ENCODE measurements around the gene NAXE.

Gene NAXE

DNA sequence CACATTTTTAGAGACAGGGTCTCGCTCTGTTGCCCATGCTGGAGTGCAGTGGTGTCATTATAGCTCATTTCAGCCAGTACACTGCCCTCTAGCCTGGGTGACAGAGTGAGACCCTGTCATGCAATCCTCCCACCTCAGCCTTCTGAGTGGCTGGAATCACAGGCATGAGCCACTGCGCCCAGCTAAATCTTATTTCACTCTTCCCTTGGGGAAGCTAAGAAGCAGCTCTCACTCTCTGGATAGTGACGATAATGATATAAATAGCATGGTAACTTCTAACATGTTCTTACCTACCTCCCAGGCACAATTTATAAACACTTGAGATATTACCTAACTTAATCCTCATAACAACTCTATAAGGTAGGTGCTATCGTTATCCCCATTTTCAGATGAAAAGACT, 44.1 kb upstream of the NAXE start:
- H3K79me2 ChIP-seq (ENCODE audit: insufficient read depth, low read depth), result no peaks in the 10 kb centered on the region
- no peaks in the 10 kb centered on the region for H3K4me1 ChIP-seq (ENCODE audit: low read depth, poor library complexity, severe bottlenecking)
- TF ChIP-seq, protein P1, sequence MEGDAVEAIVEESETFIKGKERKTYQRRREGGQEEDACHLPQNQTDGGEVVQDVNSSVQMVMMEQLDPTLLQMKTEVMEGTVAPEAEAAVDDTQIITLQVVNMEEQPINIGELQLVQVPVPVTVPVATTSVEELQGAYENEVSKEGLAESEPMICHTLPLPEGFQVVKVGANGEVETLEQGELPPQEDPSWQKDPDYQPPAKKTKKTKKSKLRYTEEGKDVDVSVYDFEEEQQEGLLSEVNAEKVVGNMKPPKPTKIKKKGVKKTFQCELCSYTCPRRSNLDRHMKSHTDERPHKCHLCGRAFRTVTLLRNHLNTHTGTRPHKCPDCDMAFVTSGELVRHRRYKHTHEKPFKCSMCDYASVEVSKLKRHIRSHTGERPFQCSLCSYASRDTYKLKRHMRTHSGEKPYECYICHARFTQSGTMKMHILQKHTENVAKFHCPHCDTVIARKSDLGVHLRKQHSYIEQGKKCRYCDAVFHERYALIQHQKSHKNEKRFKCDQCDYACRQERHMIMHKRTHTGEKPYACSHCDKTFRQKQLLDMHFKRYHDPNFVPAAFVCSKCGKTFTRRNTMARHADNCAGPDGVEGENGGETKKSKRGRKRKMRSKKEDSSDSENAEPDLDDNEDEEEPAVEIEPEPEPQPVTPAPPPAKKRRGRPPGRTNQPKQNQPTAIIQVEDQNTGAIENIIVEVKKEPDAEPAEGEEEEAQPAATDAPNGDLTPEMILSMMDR (conservative IDR thresholded peaks at IDR 0.05; ENCODE audit: low read depth, low read length), result no peak
- H3K4me3 ChIP-seq (IDR thresholded peaks at IDR 0.05; ENCODE audit: insufficient read depth, low read depth, low read length), result no peak overlapping the region
- no peak overlapping the region for H3K4me2 ChIP-seq
- no peaks in the 10 kb centered on the region for H4K20me1 ChIP-seq (ENCODE audit: insufficient read depth)
- no peak overlapping the region for H2AFZ ChIP-seq (ENCODE audit: low read depth)
- H3K27ac ChIP-seq, result no peak overlapping the region
- H3K9ac ChIP-seq, result no peak overlapping the region
- H3K27me3 ChIP-seq (ENCODE audit: insufficient read depth, low read depth), result no peaks in the 10 kb centered on the region
- no peaks in the 10 kb centered on the region for H3K36me3 ChIP-seq (ENCODE audit: insufficient read depth)

DNA sequence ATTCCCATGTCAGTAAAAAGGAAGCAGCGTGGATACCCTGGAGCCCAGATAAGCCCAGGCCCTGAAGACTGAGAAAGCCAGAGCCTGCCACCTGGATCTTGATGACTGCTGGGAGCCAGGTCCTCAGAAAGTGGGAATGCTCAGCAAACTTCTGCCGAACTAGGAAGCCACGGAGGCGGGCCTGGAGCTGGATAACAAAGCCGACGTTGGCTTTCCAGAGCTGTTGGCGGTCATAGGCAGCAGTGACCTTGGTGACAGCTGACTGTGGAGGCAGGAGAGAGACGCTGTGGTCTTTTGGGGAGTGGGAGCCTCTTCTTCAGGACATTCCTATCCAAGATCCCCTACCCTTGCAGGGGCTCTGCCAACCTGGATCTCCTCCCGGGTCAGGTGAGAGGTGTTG, 43.6 kb upstream of the NAXE start:
- Histone ChIP-seq H2AFZ (ENCODE audit: low read depth) (no peak overlapping the region), H3K4me1 (ENCODE audit: low read depth, poor library complexity, severe bottlenecking) (no peaks in the 10 kb centered on the region), H3K36me3 (ENCODE audit: insufficient read depth) (no peaks in the 10 kb centered on the region), H3K4me3 (IDR thresholded peaks at IDR 0.05; ENCODE audit: insufficient read depth, low read depth, low read length) (no peak overlapping the region), H4K20me1 (ENCODE audit: insufficient read depth) (no peaks in the 10 kb centered on the region), H3K79me2 (ENCODE audit: insufficient read depth, low read depth) (no peaks in the 10 kb centered on the region), H3K27ac (no peak overlapping the region), H3K4me2 (no peak overlapping the region), H3K27me3 (ENCODE audit: insufficient read depth, low read depth) (no peaks in the 10 kb centered on the region), H3K9ac (no peak overlapping the region)
- TF ChIP-seq, protein P1 (conservative IDR thresholded peaks at IDR 0.05; ENCODE audit: low read depth, low read length), result no peak

DNA sequence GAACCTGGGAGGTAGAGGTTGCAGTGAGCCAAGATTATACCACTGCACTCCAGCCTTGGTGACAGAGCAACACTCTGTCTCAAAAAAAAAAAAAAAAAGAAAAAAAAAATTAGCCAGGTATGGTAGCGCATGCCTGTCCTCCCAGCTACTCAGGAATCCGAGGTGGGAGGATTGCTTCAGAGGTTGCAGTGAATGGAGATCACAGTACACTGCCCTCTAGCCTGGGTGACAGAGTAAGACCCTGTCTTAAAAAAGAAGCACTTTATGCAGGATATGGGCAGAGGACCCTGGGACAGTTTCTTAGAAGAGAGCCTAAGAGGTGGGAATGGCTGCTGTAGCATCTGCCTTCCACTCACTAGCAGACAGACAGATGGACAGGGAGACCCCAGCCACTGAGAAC, 42.2 kb upstream of the NAXE start:
- Histone ChIP-seq H3K4me1 (ENCODE audit: low read depth, poor library complexity, severe bottlenecking) (no peaks in the 10 kb centered on the region), H3K36me3 (ENCODE audit: insufficient read depth) (no peaks in the 10 kb centered on the region), H3K79me2 (ENCODE audit: insufficient read depth, low read depth) (no peaks in the 10 kb centered on the region), H4K20me1 (ENCODE audit: insufficient read depth) (no peaks in the 10 kb centered on the region), H3K27ac (no peak overlapping the region), H3K27me3 (ENCODE audit: insufficient read depth, low read depth) (no peaks in the 10 kb centered on the region), H3K4me3 (IDR thresholded peaks at IDR 0.05; ENCODE audit: insufficient read depth, low read depth, low read length) (no peak overlapping the region), H2AFZ (ENCODE audit: low read depth) (no peak overlapping the region), H3K4me2 (no peak overlapping the region), H3K9ac (no peak overlapping the region)
- TF ChIP-seq, protein P1 (conservative IDR thresholded peaks at IDR 0.05; ENCODE audit: low read depth, low read length), result no peak

DNA sequence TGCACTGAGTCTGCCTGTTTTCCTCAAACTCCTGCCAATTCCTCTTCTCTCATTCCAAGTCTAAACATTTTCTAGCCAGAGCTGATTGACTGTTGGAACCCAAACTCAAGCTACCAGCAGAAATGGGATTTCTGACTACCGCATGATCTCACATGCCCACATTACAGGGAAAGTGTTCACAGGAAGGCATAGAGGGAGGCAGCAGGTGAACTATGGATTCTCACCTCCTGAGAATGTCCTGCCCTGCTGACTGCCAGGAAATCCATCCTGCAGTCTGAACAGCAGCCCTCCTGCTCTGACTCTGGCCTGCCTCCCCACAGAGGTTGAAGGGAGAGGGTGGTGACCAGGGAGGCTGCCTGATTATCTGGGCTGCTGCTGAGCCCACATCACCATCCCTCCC, 41.7 kb upstream of the NAXE start:
- Histone ChIP-seq H2AFZ (ENCODE audit: low read depth) (no peak overlapping the region), H3K9ac (no peak overlapping the region), H3K27ac (no peak overlapping the region), H3K4me2 (no peak overlapping the region), H3K36me3 (ENCODE audit: insufficient read depth) (no peaks in the 10 kb centered on the region), H4K20me1 (ENCODE audit: insufficient read depth) (no peaks in the 10 kb centered on the region), H3K4me3 (IDR thresholded peaks at IDR 0.05; ENCODE audit: insufficient read depth, low read depth, low read length) (no peak overlapping the region), H3K79me2 (ENCODE audit: insufficient read depth, low read depth) (no peaks in the 10 kb centered on the region), H3K4me1 (ENCODE audit: low read depth, poor library complexity, severe bottlenecking) (no peaks in the 10 kb centered on the region), H3K27me3 (ENCODE audit: insufficient read depth, low read depth) (no peaks in the 10 kb centered on the region)
- TF ChIP-seq, protein P1 (conservative IDR thresholded peaks at IDR 0.05; ENCODE audit: low read depth, low read length), result no peak

DNA sequence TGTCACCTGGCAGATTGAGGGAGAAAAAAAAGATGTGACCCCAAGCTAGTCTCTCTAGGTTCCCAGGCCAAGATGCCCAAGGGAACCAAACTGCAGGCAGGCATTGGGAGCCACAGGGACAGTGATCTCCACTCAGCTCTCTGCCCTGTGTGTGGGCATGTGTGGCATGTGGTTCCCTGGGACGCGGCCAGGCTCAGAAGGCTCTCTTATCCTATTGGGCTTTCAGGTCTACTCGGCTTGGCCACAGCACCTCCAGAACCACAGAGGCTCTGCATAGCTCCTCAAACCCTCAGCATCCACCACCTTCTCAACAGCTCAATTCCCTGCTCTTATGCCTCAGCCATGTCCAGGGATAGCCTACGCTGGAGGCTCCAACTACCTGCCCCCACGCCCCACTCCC, 41.2 kb upstream of the NAXE start:
- TF ChIP-seq, protein P1 (conservative IDR thresholded peaks at IDR 0.05; ENCODE audit: low read depth, low read length), result no peak
- Histone ChIP-seq H3K36me3 (ENCODE audit: insufficient read depth) (no peaks in the 10 kb centered on the region), H3K27ac (no peak overlapping the region)

More for the DNA sequence above, 41.2 kb upstream of the NAXE start:
- Histone ChIP-seq H3K4me2 (no peak overlapping the region), H4K20me1 (ENCODE audit: insufficient read depth) (no peaks in the 10 kb centered on the region), H3K27me3 (ENCODE audit: insufficient read depth, low read depth) (no peaks in the 10 kb centered on the region), H2AFZ (ENCODE audit: low read depth) (no peak overlapping the region), H3K9ac (no peak overlapping the region), H3K4me3 (IDR thresholded peaks at IDR 0.05; ENCODE audit: insufficient read depth, low read depth, low read length) (no peak overlapping the region), H3K4me1 (ENCODE audit: low read depth, poor library complexity, severe bottlenecking) (no peaks in the 10 kb centered on the region), H3K79me2 (ENCODE audit: insufficient read depth, low read depth) (no peaks in the 10 kb centered on the region)
